Prostate gland (tissue), 2 donors: ENCODE results near the gene TRIM43B.
"Not testable (repeated sequence)": the region's sequence is repeated elsewhere in the genome, so short reads cannot be mapped to it uniquely, and the experiment has no call there.

Experiments
- POLR2AphosphoS5 ChIP-seq: sonication (generic); formaldehyde crosslinking; IDR thresholded peaks from one replicate; pipeline ENCODE4 v1.6.1; 2017; ENCODE audit warnings: antibody characterized with exemption
- TF ChIP-seq, protein P1 (sequence below), 4 experiments: fragments of 200-600 bp in 2 of 4; fragments of 450-650 bp in 2 of 4; sonication (generic) in 2 of 4; IDR thresholded peaks; 1 replicate in 3 of 4; 2 replicates in 1 of 4; pipeline ENCODE4 v1.5.1; 2016 to 2019; ENCODE audit warnings: antibody characterized with exemption in 4 of 4, mild to moderate bottlenecking in 2 of 4, moderate library complexity in 2 of 4

DNA sequence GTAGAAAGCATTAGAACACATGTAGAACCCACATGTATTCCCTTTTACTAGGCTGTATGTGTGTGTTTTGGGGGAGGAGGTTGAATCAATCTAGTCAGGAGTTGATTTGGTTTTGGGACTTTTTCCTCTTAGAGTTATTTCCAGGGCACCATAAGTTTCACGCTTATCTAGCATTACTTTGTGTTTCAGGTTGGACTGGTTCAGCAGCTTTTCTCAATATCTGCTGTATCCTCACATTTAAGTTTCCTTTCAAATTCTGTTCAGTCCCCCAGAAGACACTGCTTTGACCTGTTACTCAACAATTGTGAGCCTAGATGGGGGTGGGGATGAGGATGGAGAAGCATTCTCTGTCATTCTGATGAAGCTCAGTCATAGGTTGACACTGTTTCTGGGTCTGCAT lies 7.5 kb upstream of the TRIM43B start:
- TF ChIP-seq, protein P1, sequence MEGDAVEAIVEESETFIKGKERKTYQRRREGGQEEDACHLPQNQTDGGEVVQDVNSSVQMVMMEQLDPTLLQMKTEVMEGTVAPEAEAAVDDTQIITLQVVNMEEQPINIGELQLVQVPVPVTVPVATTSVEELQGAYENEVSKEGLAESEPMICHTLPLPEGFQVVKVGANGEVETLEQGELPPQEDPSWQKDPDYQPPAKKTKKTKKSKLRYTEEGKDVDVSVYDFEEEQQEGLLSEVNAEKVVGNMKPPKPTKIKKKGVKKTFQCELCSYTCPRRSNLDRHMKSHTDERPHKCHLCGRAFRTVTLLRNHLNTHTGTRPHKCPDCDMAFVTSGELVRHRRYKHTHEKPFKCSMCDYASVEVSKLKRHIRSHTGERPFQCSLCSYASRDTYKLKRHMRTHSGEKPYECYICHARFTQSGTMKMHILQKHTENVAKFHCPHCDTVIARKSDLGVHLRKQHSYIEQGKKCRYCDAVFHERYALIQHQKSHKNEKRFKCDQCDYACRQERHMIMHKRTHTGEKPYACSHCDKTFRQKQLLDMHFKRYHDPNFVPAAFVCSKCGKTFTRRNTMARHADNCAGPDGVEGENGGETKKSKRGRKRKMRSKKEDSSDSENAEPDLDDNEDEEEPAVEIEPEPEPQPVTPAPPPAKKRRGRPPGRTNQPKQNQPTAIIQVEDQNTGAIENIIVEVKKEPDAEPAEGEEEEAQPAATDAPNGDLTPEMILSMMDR (IDR thresholded peaks at IDR 0.05), result not testable (repeated sequence)
- not testable (repeated sequence) for TF ChIP-seq POLR2AphosphoS5
